Neural progenitor cell (in vitro differentiated cells): ENCODE results near the gene VILL.

Source experiments
- EZH2 ChIP-seq: fragments of 200-600 bp; sonication (generic); IDR thresholded peaks from 2 replicates; pipeline ENCODE4 v1.6.1; 2017; ENCODE audit warnings: antibody characterized with exemption, mild to moderate bottlenecking, moderate library complexity
- TF ChIP-seq, protein P1 (sequence below): fragments of 200-600 bp; sonication (generic); IDR thresholded peaks from 2 replicates; pipeline ENCODE4 v1.5.1; 2017; ENCODE audit warnings: antibody characterized with exemption, mild to moderate bottlenecking

- TF ChIP-seq, protein P1, sequence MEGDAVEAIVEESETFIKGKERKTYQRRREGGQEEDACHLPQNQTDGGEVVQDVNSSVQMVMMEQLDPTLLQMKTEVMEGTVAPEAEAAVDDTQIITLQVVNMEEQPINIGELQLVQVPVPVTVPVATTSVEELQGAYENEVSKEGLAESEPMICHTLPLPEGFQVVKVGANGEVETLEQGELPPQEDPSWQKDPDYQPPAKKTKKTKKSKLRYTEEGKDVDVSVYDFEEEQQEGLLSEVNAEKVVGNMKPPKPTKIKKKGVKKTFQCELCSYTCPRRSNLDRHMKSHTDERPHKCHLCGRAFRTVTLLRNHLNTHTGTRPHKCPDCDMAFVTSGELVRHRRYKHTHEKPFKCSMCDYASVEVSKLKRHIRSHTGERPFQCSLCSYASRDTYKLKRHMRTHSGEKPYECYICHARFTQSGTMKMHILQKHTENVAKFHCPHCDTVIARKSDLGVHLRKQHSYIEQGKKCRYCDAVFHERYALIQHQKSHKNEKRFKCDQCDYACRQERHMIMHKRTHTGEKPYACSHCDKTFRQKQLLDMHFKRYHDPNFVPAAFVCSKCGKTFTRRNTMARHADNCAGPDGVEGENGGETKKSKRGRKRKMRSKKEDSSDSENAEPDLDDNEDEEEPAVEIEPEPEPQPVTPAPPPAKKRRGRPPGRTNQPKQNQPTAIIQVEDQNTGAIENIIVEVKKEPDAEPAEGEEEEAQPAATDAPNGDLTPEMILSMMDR: no peak
- no peak for TF ChIP-seq EZH2
Measured at GRCh38 chr3:37964146-37964545, 26.4 kb upstream of the VILL start.
